WERI-Rb-1 (cell line): ENCODE data around the gene RCOR3.
"Not testable (repeated sequence)": the region's sequence is repeated elsewhere in the genome, so short reads cannot be mapped to it uniquely, and the experiment has no call there.

ENCODE experiments used
- DNase-seq: peaks from one replicate; pipeline ENCODE4 v3.0.0-alpha.2; 2020
- H3K27ac ChIP-seq: fragments of 250-450 bp; sonication (Bioruptor Pico); 2 replicates; pipeline ENCODE4 v1.5.1; 2020; ENCODE audit warnings: mild to moderate bottlenecking, moderate library complexity
- H3K27me3 ChIP-seq: fragments of 250-450 bp; sonication (Bioruptor Pico); 2 replicates; pipeline ENCODE4 v1.5.1; 2021; ENCODE audit warnings: mild to moderate bottlenecking, low read depth, moderate library complexity; ENCODE audit not compliant: insufficient read depth, severe bottlenecking
- H3K36me3 ChIP-seq: fragments of 250-450 bp; sonication (Bioruptor Pico); 2 replicates; pipeline ENCODE4 v1.5.1; 2020; ENCODE audit warnings: mild to moderate bottlenecking, moderate library complexity
- H3K4me3 ChIP-seq: 2 replicates; pipeline ENCODE4 v1.5.1; 2011; ENCODE audit warnings: low read depth, mild to moderate bottlenecking, control low read depth, low read length
- H3K9me3 ChIP-seq: fragments of 250-450 bp; sonication (Bioruptor Pico); 2 replicates; pipeline ENCODE4 v1.5.1; 2021; ENCODE audit warnings: mild to moderate bottlenecking, moderate library complexity; ENCODE audit not compliant: severe bottlenecking
- CTCF ChIP-seq: IDR thresholded peaks from 2 replicates; pipeline ENCODE4 v1.5.1; 2011; ENCODE audit warnings: low read depth, mild to moderate bottlenecking, control low read depth, inconsistent platforms, low read length

RCOR3 gene

GRCh38 chr1:211217392-211217791 is 41.8 kb upstream of the RCOR3 start:
- Histone ChIP-seq H3K36me3 (no peaks in the 10 kb centered on the region), H3K9me3 (no peaks in the 10 kb centered on the region), H3K27me3 (no peaks in the 10 kb centered on the region), H3K27ac (no peak overlapping the region), H3K4me3 (no peak overlapping the region)
- TF ChIP-seq CTCF = no peak
- no peak for DNase-seq

- not testable (repeated sequence) for H3K9me3 ChIP-seq, H3K36me3 ChIP-seq, H3K27me3 ChIP-seq, H3K27ac ChIP-seq, H3K4me3 ChIP-seq
- peak; percentile 56 for DNase-seq
These were observed 36.5 kb upstream of the RCOR3 start for GRCh38 chr1:211222469-211223234.

GRCh38 chr1:211228573-211229364 is 30.4 kb upstream of the RCOR3 start:
- not testable (repeated sequence) for H3K27me3 ChIP-seq, H3K27ac ChIP-seq, H3K36me3 ChIP-seq, H3K9me3 ChIP-seq, H3K4me3 ChIP-seq, DNase-seq

GRCh38 chr1:211229365-211229759 is 29.8 kb upstream of the RCOR3 start:
- H3K36me3 ChIP-seq = no peaks in the 10 kb centered on the region
- no peak overlapping the region for H3K4me3 ChIP-seq
- H3K9me3 ChIP-seq = no peaks in the 10 kb centered on the region
- no peak for TF ChIP-seq CTCF
- no peak overlapping the region for H3K27ac ChIP-seq
- DNase-seq = no peak
- H3K27me3 ChIP-seq = no peaks in the 10 kb centered on the region

- H3K27me3 ChIP-seq = no peaks in the 10 kb centered on the region
- H3K9me3 ChIP-seq = no peaks in the 10 kb centered on the region
- TF ChIP-seq CTCF = no peak
- H3K36me3 ChIP-seq = no peaks in the 10 kb centered on the region
- DNase-seq = no peak
- no peak overlapping the region for H3K4me3 ChIP-seq
- H3K27ac ChIP-seq = no peak overlapping the region
These were observed 27.3 kb upstream of the RCOR3 start for GRCh38 chr1:211231873-211232272.

GRCh38 chr1:211236633-211237320 is 22.4 kb upstream of the RCOR3 start:
- Histone ChIP-seq H3K27ac (no peak overlapping the region), H3K9me3 (peaks cover 3% of the 10 kb centered on the region), H3K27me3 (no peaks in the 10 kb centered on the region), H3K4me3 (no peak overlapping the region), H3K36me3 (no peaks in the 10 kb centered on the region)
- no peak for TF ChIP-seq CTCF
- DNase-seq = no peak
